ENCODE results near the gene RASSF4.

Gene RASSF4

GRCh38 chr10:44959247-44960087 is at the start of gene RASSF4:
TSS of gene RASSF4 (plus strand) at chr10:44959802. CDS start at chr10:44970203, 10,401 bp downstream.
- peak; percentile 90 for DNase-seq

GRCh38 chr10:44909910-44910309 is 49.7 kb upstream of the RASSF4 start:
- no peak for DNase-seq

GRCh38 chr10:44910602-44911001 is 49.0 kb upstream of the RASSF4 start:
- no peak for DNase-seq

GRCh38 chr10:44911081-44911540 is 48.5 kb upstream of the RASSF4 start, which contains the start of gene TMEM72:
TSS of gene TMEM72 (plus strand) at chr10:44911337. CDS start at chr10:44911513, 176 bp downstream.
- no peak for DNase-seq

- DNase-seq: no peak
Measured at GRCh38 chr10:44911951-44912350, 47.7 kb upstream of the RASSF4 start.

- no peak for DNase-seq
Measured at GRCh38 chr10:44913350-44914081, 46.1 kb upstream of the RASSF4 start.

- DNase-seq: no peak
Measured at GRCh38 chr10:44914891-44915290, 44.7 kb upstream of the RASSF4 start.

- no peak for DNase-seq
Measured at GRCh38 chr10:44916429-44916828, 43.2 kb upstream of the RASSF4 start.

GRCh38 chr10:44917848-44918247 is 41.8 kb upstream of the RASSF4 start:
- no peak for DNase-seq

- no peak for DNase-seq
Measured at GRCh38 chr10:44920252-44920651, 39.4 kb upstream of the RASSF4 start.

- no peak for DNase-seq
Measured at GRCh38 chr10:44921061-44921460, 38.5 kb upstream of the RASSF4 start.

- DNase-seq: no peak
Measured at GRCh38 chr10:44921506-44921905, 38.1 kb upstream of the RASSF4 start.

- no peak for DNase-seq
Measured at GRCh38 chr10:44922021-44922420, 37.6 kb upstream of the RASSF4 start.

- no peak for DNase-seq
Measured at GRCh38 chr10:44922796-44923545, 36.6 kb upstream of the RASSF4 start.

GRCh38 chr10:44923611-44924010 is 36.0 kb upstream of the RASSF4 start:
- no peak for DNase-seq

GRCh38 chr10:44924261-44925040 is 35.2 kb upstream of the RASSF4 start:
- no peak for DNase-seq

GRCh38 chr10:44925224-44925623 is 34.4 kb upstream of the RASSF4 start:
- no peak for DNase-seq

- DNase-seq: no peak
Measured at GRCh38 chr10:44925811-44926750, 33.5 kb upstream of the RASSF4 start.

- DNase-seq: no peak
Measured at GRCh38 chr10:44926751-44927351, 32.8 kb upstream of the RASSF4 start.

GRCh38 chr10:44927352-44927751 is 32.2 kb upstream of the RASSF4 start:
- no peak for DNase-seq

GRCh38 chr10:44928462-44928861 is 31.1 kb upstream of the RASSF4 start:
- DNase-seq: no peak

All from activated effector memory CD4-positive, alpha-beta T cell treated with Interleukin-2 at 50 U/mL for 16 hours (primary cell).